Head of caudate nucleus (tissue), 42 donors: ENCODE measurements around the gene ETV3L.
A peak's percentile ranks its signal among the peaks of the same experiment; 100 is the strongest.

Experiments
- DNase-seq, 42 donors: peaks; one replicate each; pipeline versions ENCODE4 v3.0.0 to v3.0.0-alpha.2; 2020 to 2021; ENCODE audit warnings: mixed read lengths in 7 of 42
- intact Hi-C: fragments of 100-400 bp; cut with DNase I; formaldehyde crosslinking; loops from one replicate; pipeline ENCODE4 v1.15.0; 2022

Gene ETV3L

DNA sequence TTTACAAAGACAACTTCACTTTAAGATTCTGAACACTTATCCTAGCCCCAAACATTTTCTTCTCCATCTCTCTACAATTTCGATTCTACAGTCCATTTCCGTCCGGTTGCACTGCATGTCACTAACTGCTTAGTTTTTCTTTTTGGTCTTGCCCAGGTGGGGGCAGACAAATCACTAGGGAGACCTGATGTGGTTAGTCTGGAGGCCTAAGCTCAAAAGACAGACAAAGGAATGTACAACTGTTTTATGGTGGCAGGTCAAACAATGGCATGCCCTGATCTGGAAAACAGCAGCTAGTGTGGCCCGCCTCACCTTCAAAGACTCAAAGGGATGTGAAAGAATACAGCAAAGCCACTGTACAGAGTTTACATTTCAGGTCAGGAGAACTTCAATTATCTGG is 34.8 kb upstream of the ETV3L start:
- intact Hi-C loops: no loop called here
- no peak for DNase-seq

DNA sequence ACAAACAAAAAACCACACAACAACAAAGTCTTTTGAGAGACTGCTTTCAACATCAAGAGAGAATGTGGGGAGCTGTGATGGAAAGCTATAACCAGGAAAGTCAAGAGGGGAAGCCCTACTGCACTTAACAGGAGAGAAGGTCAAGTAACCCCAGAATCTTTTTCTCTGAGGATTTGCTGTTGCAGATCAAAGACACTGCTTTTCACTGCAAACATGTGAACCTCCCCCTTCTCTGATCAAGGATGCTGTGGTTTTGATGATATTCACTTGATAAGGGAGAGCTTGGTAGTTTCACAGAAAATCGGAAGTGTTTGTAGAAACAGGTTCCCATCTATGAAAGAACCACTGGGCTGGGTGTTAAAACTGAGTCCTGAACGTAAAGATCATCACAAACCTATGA is 33.8 kb upstream of the ETV3L start:
- no peak for DNase-seq
- intact Hi-C loops: no loop called here

DNA sequence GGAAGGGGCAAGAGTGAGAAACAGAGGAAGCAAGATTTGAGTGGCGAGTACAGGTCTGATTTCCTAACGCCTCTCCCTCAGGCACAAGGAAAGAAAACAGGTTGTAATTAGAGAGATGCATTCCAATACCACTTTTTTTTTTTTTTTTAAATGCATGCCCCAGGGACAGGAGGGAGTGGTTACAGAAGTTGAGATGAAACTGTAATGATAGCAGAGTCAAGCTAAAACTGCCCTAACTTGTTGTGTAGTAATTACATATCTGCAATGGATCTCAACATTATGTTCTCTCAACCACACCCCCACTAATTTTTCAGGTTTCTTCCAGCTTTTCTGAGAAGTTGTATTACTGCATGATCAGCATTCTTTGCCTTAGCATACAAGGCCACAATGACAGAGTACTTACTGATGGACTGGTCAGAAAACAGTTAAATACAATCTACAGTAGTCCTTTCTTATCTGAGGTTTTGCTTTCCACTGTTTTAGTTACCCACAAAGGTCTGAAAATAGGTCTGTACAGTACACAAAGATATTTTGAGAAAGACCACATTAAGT is 33.1 kb upstream of the ETV3L start:
- intact Hi-C loops: no loop called here
- no peak for DNase-seq

DNA sequence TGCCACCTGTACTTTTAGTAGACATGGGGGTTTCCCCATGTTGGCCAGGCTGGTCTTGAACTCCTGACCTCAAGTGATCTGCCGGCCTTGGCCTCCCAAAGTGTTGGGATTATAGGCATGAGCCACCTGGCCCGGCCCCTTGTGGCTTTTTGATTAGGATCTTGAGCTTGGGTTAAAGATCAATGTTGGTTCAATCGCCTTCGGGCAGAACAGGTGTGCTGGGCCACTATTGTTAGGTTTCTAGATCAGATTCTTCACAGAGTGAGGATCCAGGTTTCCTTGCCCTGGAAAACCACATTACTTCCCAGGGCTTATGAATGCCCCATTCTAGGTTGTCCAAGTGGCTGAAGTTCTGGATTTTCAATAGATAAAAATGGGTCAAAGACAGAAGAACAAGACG is 32.5 kb upstream of the ETV3L start:
- DNase-seq: no peak
- intact Hi-C loops: no loop called here

DNA sequence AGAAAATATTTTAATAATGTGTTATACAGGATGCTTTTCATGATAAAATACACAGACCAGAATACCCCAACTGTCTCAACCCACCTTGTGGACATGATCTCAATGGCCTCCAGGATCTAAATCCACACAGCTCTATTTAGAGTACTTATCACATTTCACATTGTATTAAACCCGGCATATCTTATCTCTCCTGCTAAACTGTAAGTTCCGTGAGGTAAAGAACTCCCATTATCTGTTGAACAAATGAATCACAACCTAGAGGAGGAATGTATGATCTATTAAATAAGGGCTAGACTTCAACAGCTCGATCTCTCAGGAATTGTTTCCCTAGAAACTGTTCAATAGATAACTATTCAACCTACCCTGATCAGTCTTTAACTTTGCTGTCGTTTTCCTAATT is 31.7 kb upstream of the ETV3L start:
- intact Hi-C loops: no loop called here
- no peak for DNase-seq

DNA sequence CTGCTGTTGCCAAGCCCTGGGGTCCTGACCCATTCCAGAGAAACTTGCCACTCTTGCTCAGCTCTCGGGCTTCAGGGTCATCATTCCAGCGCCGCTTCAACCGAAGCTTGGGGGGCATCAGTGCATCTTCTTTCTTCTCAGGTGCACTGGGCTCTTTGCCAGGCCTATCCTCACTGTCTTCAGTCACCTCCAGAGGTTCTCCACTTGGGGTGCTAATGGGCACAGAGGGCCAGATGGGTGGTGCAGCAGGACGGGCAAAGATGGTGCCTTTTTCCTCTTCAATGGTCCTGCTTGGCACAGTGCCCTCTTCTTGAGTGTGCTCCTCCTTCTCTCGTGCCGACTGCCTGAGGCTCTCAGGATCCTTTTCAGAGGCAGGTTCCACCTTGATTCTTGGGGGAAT is 25.2 kb upstream of the ETV3L start:
- intact Hi-C loops: no loop called here

DNA sequence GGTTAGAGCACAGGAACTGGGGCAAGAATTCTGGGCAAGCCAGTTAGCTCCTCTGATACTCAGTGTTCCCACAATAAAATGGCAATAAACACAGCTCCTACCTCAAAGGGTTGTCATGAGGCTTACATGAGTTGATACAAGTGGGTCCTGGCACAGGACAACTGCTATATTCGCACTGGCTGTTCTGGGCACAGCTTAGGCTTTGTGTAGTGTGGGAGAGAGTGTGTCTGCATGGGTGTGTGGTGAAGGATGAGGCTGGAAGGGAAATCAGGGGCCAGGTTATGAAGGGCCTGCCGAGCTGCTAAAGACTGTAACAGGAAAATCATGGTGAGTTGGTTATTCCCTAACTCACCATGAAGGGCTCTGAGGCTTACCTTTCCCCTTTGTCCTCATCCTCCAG is 19.8 kb upstream of the ETV3L start:
- DNase-seq: peak in 1 of 42 donors; percentile 16
- intact Hi-C loops: no loop called here

More for the DNA sequence above, 25.2 kb upstream of the ETV3L start:
- no peak for DNase-seq

DNA sequence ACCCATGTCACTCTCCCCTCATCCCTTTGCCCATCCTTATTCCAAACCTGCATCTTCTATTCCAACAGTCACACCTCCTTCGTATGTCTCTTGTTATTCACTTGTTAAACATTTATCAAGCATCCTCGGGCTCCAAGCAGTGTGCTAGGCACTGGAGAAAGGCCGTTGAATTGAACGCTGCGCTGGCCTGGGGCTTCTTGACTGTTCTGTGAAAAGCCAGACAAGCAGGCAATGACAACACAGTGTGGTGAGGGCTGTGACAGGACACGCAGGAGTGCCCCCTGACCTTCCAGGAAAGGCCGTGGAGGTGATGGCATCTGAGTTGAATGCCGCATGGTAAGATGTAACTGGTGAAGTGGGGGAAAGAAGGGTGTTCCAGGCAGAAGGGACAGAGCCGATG is 19.4 kb upstream of the ETV3L start:
- intact Hi-C loops: no loop called here
- peak in 2 of 42 donors; percentile 2 to 4 for DNase-seq

DNA sequence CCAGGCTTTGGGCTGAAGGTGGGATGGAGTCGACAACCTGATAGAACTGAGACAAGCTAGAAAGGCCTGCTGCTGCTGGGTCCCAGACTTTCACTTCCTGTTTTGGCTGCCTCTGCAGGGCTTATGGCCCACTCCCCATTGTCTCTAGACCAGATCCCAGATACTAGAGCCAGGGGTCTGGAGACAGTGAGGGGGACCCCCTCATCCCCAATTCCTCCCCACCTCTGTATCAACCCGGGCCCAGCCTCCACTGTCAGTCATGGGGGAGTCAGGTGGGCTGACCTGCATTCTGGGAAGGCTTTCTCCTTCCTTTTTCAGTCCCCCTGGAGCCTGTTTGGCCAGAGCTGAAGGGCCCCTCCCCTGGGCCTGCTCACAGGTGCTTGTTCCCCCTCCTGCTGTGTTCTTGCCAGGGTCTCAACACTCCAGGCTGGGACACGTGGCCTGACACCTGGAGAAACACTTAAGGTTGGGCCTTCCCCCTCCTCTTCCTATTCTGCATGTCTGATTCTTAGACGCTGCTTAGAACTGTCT is 18.0 kb upstream of the ETV3L start:
- peak in 5 of 42 donors; percentile 4 to 30 (median 19) for DNase-seq
- intact Hi-C loops: no loop called here

DNA sequence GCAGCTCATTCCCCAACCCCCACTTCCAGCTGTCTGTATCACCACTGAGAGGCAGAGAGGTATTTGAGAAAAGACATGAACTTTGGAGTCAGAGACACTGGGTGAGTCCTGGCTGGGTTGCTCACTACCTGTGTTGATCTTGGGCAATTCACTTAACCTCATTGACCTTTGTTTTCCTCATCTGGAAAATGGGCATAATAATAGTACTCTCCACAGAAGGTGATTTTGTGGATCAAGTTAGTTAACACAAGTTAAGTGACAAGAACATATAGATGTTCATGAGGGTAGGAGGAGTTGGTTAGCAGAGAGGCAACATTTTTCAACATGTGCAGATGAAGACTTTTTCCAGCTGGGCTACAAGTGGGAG is 17.1 kb upstream of the ETV3L start:
- intact Hi-C loops: no loop called here
- no peak for DNase-seq

DNA sequence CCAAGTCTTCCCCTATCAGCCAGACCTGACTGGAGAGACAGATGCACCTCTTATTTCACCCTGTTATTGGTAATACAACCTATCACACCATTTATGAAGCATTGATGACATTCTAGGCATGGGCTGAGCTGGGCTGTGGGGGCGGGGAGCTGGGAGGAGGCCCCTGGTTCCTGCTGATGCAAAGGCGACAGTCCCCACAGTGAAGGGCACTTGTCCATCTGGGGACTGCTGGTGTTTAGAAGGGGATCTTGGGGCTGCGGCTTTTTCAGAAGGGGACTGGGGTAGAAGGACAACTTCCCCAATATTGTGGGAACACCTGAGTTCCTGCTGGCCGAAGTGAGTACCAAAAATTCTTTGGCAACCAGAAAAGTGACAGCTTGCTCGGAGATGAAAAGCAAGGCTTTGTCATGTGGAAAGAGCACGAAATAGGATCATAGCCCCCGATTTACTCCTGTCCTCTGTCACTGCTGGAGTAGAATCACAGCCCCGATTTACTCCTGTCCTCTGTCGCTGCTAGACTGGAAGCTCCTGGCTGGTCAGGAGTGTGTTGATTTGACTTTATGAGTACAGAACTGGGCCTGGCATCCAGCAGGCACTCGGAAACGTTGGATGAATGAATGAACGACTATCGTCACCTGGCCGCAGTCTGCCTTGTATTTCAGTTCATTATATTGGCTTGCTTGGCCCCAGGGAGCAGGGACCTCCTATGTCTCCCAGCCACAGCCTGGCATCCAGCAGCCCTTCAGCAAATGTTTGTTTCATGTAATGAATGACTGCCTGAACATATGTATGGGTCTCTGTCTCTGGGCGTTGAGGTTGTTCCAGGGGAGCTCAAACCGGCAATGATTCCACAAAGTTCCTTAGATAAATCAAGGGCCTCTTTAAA is 16.5 kb upstream of the ETV3L start:
- intact Hi-C loops: no loop called here
- peak in 4 of 42 donors; percentile 5 to 24 (median 19) for DNase-seq

DNA sequence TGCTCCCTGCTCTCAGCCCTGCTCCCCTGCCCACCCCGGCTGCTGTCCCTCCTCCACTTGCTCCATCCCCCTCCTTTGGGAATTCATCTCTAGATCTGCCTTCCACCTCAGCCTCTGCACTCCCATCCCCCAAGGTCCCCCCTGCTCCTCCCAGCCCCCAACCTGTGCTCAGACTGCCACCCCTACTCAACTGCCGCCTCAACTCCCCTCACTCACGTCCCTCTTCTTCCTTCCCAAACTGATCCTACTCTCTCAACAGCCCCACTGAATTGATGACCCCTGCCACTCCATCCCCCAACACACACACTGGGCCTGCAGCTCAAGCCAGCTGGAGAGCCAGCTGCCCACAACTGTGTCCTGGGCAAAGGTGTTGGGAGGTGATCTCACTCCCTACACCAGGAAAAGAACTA is 15.8 kb upstream of the ETV3L start:
- DNase-seq: peak in 3 of 42 donors; percentile 10 to 22 (median 11)
- intact Hi-C loops: no loop called here

DNA sequence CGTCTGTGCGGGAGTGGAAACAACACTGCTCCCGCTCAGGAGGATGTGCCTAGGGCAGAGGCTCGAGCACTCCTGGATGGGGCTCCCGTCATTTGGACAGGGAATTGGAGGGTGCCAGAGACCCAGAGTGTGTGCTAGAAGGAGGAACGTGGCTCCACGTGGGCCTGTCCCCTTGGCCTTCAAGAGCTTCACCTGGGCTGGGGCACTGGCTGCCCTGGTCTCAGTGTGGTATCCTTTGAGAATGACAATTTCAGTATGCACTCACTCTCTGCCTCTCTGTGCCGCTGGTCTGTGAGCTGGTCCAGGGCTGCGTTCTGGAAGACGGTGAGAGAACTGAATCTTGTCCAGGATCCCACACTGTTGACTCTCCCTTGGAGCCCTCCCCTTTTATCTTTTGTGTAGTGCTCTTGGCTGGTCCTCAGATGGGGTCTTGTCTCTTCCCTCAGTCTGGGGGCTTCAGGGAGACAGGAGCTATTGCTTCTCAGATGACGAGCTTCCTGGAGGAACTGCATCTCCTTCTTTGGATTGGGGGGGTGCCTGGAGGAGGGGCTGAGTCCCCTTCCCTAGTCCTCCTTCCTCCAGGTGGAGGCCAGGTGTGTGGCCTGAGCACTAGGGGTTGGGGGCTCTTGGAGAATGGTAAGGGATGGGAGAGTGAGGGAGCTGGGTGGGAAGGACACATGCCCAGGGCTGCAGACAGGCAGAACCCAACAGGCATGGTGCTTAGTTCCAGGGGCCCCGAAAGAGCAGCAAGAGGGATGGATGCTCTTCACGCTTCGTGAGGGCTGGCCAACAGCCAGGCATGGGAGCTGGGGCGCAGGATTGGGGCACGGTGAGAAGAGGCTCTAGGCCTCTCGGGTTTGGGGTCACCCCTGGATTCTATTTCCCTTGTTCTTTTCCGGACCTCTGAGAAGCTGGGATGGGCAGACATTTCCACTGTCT is 14.8 kb upstream of the ETV3L start:
- intact Hi-C loops: no loop called here
- peak in 6 of 42 donors; percentile 9 to 28 (median 18) for DNase-seq

DNA sequence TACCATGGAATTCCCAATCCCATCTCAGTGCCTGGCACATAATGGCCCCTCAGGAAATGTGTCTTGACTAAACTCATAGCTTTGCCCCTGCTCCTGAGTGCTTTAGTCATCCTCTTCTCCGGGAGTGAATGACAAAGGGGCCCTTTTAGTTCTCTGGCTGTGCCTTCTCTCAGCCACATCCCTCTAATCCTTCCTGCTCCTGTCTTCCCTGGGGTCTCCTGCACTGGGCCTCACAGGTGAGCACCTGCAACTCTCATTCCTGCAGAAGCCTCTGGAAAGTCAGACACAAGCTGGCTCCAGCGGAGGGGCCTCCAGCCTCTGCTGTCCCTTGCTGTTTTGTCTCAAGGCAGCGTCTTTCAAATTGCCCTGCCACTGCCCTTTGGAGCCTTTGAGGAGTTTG is 14.0 kb upstream of the ETV3L start:
- intact Hi-C loops: no loop called here

DNA sequence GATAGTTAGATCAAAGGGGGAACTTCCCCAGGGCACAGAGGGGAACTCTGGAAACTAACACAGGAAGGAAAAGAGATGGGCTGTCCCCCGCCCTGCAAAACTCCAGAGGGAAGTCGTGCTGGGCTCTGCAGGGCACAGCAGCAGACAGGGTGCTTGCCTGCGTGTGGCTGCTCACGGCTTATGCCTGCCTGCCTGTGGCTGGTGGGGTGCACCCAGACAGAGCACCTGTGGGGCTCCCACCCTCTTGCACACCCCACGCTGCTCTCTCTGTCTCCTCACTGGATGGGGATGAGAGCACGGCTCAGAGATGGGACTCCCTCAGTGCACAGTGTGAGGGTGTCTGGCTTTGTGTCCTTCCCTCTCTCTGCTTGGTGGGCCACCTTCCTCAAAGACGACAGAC is 13.5 kb upstream of the ETV3L start:
- intact Hi-C loops: no loop called here
- DNase-seq: peak in 4 of 42 donors; percentile 20 to 35 (median 26)

More for the DNA sequence above, 14.0 kb upstream of the ETV3L start:
- DNase-seq: peak in 5 of 42 donors; percentile 4 to 28 (median 7)

DNA sequence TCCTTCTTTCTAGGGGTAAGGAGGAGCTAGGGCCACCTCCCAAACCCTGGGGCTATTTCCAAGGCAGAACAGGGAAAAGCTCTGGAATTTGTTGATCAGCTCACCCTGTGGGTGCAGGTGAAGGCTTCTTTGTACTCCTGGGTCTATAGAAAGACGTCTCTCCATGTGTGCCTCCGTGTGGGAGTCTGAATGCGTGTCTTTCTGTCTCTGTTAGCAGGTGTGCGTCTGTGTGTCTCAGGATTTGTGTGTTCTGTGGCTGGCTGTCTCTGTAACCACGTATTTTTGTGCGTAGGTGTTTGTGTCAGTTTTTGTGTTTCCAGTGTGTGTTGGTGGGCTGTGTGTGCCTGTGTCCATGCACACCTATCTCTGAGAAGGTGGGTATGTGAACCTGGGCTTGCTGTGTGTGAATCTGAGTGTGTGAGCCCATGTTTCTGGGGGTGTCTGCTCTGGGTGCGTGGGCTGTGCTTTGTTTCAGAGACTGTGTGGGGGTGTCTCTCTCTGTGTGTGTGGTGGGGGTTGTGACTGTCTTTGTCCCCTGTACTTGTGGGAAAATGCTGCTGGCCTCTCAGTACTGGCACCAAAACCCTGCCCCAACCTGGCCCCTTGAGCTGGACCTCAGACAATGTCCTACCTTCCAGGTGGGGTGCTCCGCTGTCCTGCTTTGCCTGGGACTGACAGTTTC is 12.7 kb upstream of the ETV3L start:
- peak in 30 of 42 donors; percentile 12 to 80 (median 42) for DNase-seq
- intact Hi-C loops: no loop called here

DNA sequence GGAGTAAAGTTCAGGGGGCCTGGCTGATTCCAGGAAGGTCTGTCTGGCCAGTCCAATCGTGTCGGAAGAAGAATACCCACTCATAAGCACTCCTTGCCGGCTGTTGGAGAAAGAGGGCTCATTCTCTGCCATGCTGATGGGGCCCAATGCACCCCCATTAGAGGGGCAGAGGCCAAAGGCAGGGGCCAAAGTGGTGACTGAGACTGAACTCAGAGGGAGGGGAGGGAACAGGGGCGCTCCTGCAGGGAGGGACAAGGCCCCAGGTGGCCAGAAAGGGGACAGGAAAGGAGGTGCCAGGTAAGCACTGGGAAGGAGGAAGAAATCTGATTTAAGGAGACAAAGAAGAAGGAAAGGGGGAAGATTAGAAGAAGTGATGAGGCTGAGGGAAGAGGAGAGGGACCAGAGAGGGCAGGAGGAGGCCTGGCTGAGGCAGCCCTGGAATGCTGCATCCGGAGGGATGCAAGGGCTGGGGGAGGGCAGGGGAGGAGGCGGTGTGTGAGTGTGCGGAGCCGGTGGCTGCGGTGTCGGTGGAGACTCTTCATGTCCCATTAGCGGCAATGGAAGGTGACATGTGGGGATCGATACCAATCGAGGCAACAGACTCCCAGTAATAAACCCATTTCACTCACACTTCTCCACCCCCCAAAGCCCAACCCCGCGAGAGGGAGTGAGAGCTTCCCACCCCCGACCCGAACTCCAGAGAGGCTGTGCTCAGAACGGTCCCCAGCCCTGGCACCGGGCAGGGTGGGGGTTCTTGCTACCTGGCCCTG is 12.0 kb upstream of the ETV3L start:
- intact Hi-C loops: no loop called here
- DNase-seq: peak in 5 of 42 donors; percentile 10 to 35 (median 26)

DNA sequence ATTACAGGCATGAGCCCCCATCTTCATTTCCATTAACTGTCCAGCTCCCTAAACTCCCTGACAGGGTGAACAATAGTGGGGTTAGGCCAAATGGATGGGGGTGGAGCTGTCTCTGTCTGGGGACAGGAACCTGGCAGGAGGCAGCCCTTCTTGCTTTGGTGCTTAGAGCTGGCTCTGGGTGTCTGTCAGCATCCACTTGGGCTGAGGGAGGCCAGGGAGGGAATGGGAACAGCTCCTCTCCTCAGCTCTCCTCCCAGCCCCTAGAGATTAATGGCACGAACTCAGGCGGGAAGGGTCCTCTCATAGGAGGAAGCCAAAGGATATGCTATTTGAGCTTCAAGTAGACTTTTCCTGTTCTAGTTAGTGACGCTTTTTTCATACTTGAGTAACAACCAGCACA is 11.1 kb upstream of the ETV3L start:
- intact Hi-C loops: no loop called here
- DNase-seq: peak in 3 of 42 donors; percentile 9 to 29 (median 19)
